SKM-1 (cell line): ENCODE results near the gene RPL28.
"Not testable (repeated sequence)": the region's sequence is repeated elsewhere in the genome, so short reads cannot be mapped to it uniquely, and the experiment has no call there.

ENCODE experiments used
- DNase-seq: peaks from one replicate; lab custom pipeline; 2025; ENCODE audit not compliant: unreplicated experiment; lab: John Stamatoyannopoulos, UW

Gene RPL28

GRCh38 chr19:55446060-55446459 is 60.3 kb downstream of the RPL28 start:
- DNase-seq = no peak

- no peak for DNase-seq
Observed at GRCh38 chr19:55447421-55448174, 61.9 kb downstream of the RPL28 start.

- DNase-seq = not testable (repeated sequence)
Observed at GRCh38 chr19:55448175-55448490, 62.4 kb downstream of the RPL28 start.

- DNase-seq = no peak
Observed at GRCh38 chr19:55449469-55449868, 63.7 kb downstream of the RPL28 start.

GRCh38 chr19:55451163-55451964 is 65.6 kb downstream of the RPL28 start:
- no peak for DNase-seq

- no peak for DNase-seq
Observed at GRCh38 chr19:55451965-55452748, 66.4 kb downstream of the RPL28 start.
